DND-41 (cell line): ENCODE results near the gene PEAK3.

Source experiments
- ATAC-seq: fragments of 200-7000 bp; cut with Tn5 transposase; 3 replicates; pipeline ENCODE4 v1.9.1; 2021; ENCODE audit warnings: low read depth; ENCODE audit not compliant: insufficient read depth
- DNase-seq: peaks from one replicate; pipeline ENCODE4 v3.0.0-alpha.2; 2020
- H2AFZ ChIP-seq: 2 replicates; pipeline ENCODE4 v1.6.0; 2012; ENCODE audit warnings: low read depth, low read length
- H3K27ac ChIP-seq: 2 replicates; pipeline ENCODE4 v1.5.1; 2012; ENCODE audit warnings: low read length, inconsistent platforms
- H3K27me3 ChIP-seq: fragments of 200-600 bp; sonication (generic); 2 replicates; pipeline ENCODE4 v1.6.0; 2012; ENCODE audit warnings: low read length, mild to moderate bottlenecking, inconsistent platforms; ENCODE audit not compliant: insufficient read depth, poor library complexity
- H3K36me3 ChIP-seq: 2 replicates; pipeline ENCODE4 v1.5.1; 2012; ENCODE audit warnings: low read length, inconsistent platforms; ENCODE audit not compliant: insufficient read depth
- H3K4me1 ChIP-seq: 2 replicates; pipeline ENCODE4 v1.5.1; 2012; ENCODE audit warnings: mild to moderate bottlenecking, low read length; ENCODE audit not compliant: insufficient read depth
- H3K4me2 ChIP-seq: 2 replicates; pipeline ENCODE4 v1.6.0; 2012; ENCODE audit warnings: mild to moderate bottlenecking, moderate library complexity, low read length, inconsistent platforms; ENCODE audit not compliant: insufficient read depth
- H3K4me3 ChIP-seq, 2 experiments: fragments of 200-600 bp in 1 of 2; shearing (Covaris generic) in 1 of 2; 2 replicates each; pipeline ENCODE4 v1.5.1; 2012 to 2016; ENCODE audit warnings: inconsistent platforms in 2 of 2, low read length in 2 of 2, mild to moderate bottlenecking in 2 of 2, low read depth in 1 of 2, moderate library complexity in 1 of 2
- H3K79me2 ChIP-seq: 2 replicates; pipeline ENCODE4 v1.6.0; 2012; ENCODE audit warnings: low read length, inconsistent platforms; ENCODE audit not compliant: insufficient read depth
- H3K9ac ChIP-seq: 2 replicates; pipeline ENCODE4 v1.6.0; 2012; ENCODE audit warnings: low read depth, mild to moderate bottlenecking, inconsistent platforms, low read length, moderate library complexity
- H3K9me3 ChIP-seq: 2 replicates; pipeline ENCODE4 v1.5.1; 2012; ENCODE audit warnings: low read length, moderate library complexity, mild to moderate bottlenecking, inconsistent platforms; ENCODE audit not compliant: insufficient read depth, severe bottlenecking
- H4K20me1 ChIP-seq: 2 replicates; pipeline ENCODE4 v1.6.0; 2012; ENCODE audit warnings: low read length; ENCODE audit not compliant: insufficient read depth
- CTCF ChIP-seq: IDR thresholded peaks from 2 replicates; pipeline ENCODE4 v1.5.1; 2012; ENCODE audit warnings: borderline replicate concordance, low read length, moderate library complexity, mild to moderate bottlenecking; ENCODE audit not compliant: poor library complexity, severe bottlenecking; ENCODE audit errors: extremely low read depth
- EZH2 ChIP-seq: IDR thresholded peaks from 3 replicates; pipeline ENCODE4 v1.6.1; 2012; ENCODE audit warnings: borderline replicate concordance, low read depth, mild to moderate bottlenecking, moderate library complexity, low read length, inconsistent platforms; ENCODE audit not compliant: severe bottlenecking

Gene PEAK3

GRCh38 chr19:2252055-2252796 is 29.7 kb downstream of the PEAK3 start:
- Histone ChIP-seq H3K9ac (no peak overlapping the region), H4K20me1 (peaks cover 35% of the 10 kb centered on the region; the same call in 1 of the 2 replicates), H3K9me3 (no peaks in the 10 kb centered on the region), H3K27me3 (no peaks in the 10 kb centered on the region), H3K4me1 (peaks cover 5% of the 10 kb centered on the region), H3K27ac (no peak overlapping the region), H3K4me2 (no peak overlapping the region), H3K79me2 (no peaks in the 10 kb centered on the region), H3K36me3 (peaks cover 33% of the 10 kb centered on the region), H3K4me3 (no peak overlapping the region), H2AFZ (no peak overlapping the region)
- DNase-seq (no peak), ATAC-seq (no peak)
- no peak for TF ChIP-seq CTCF
- TF ChIP-seq EZH2 = no peak

GRCh38 chr19:2251106-2252054 is 30.6 kb downstream of the PEAK3 start:
- Histone ChIP-seq H4K20me1 (peaks cover 43% of the 10 kb centered on the region), H3K27ac (no peak overlapping the region), H3K4me3 (no peak overlapping the region), H3K9ac (no peak overlapping the region), H3K27me3 (no peaks in the 10 kb centered on the region), H3K9me3 (no peaks in the 10 kb centered on the region), H3K36me3 (peaks cover 42% of the 10 kb centered on the region), H2AFZ (no peak overlapping the region), H3K4me2 (no peak overlapping the region), H3K79me2 (peaks cover 2% of the 10 kb centered on the region), H3K4me1 (no peaks in the 10 kb centered on the region)
- no peak for TF ChIP-seq CTCF
- TF ChIP-seq EZH2 = no peak
- DNase-seq (no peak), ATAC-seq (no peak)

- no peak overlapping the region for H3K9ac ChIP-seq
- H3K4me3 ChIP-seq = no peak overlapping the region
- H4K20me1 ChIP-seq = peaks cover 49% of the 10 kb centered on the region
- H3K4me1 ChIP-seq = no peaks in the 10 kb centered on the region
- no peaks in the 10 kb centered on the region for H3K27me3 ChIP-seq
- ATAC-seq = peak; percentile 6; the same call in 2 of the 3 replicates
- H3K27ac ChIP-seq = no peak overlapping the region
- no peak overlapping the region for H2AFZ ChIP-seq
- H3K4me2 ChIP-seq = no peak overlapping the region
- no peaks in the 10 kb centered on the region for H3K9me3 ChIP-seq
- DNase-seq = no peak
- H3K36me3 ChIP-seq = peaks cover 48% of the 10 kb centered on the region
- TF ChIP-seq EZH2 (no peak), CTCF (no peak)
- H3K79me2 ChIP-seq = peaks cover 8% of the 10 kb centered on the region
These were observed 31.2 kb downstream of the PEAK3 start for GRCh38 chr19:2250766-2251105.
